ENCODE measurements around the gene CAMTA1. TPM values are rescaled to one million over a fixed set of nuclear protein-coding genes. Genes with fewer than 3 reads are reported as not detected.

Gene CAMTA1
- total RNA-seq, 1 experiment from 2014 or later, result 85.2 TPM

DNA sequence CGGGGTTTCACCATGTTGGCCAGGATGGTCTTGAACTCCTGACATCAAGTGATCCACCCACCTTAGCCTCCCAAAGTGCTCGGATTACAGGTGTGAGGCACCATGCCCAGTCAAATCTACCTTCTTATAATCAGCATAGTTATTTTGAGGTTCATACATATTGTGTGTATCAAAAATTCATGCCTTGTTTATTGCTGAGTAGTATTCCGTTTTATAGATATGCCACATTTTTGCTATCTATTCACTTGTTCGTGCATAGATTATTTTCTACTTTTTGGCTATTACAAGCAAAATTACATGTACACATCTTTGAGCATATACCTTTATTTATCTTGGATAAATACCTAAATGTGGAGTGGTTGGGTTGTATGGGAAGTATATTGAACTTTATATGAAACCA lies 344.9 kb downstream of the CAMTA1 start:
- BruUV-seq (replicated peaks), result no TSS peak

DNA sequence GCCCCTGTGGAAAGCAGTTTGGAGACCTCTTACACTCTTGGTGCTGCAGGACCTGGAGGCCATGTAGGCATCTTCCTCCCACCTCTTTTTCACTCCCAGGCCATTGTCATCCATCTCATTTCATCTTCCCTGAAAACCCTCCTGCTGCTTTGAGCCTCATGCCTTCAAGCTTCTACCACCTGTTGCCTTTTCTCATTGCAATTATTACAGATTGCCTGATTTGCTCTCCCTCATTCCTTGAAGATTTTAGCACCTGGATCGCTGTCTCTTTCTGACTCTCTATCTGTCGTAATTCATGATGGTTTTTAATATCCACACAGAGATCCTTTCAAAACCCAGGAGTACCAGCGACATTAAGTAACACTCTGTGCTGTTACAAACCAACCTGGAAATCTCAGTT lies 350.2 kb downstream of the CAMTA1 start:
- ChIA-PET POLR2A (ENCODE audit: low non-redundant PET) (no interaction called here), CTCF (no interaction called here)
- H3K36me3 ChIP-seq (ENCODE audit: insufficient read depth, low read length, poor library complexity, severe bottlenecking), result no peaks in the 10 kb centered on the region
- H3K4me1 ChIP-seq (ENCODE audit: insufficient read depth, low read length, poor library complexity, severe bottlenecking), result no peaks in the 10 kb centered on the region
- intact Hi-C loops (cut with micrococcal nuclease; ENCODE audit: unreplicated experiment), result no loop called here
- DNase-seq (ENCODE audit: low spot score), result no peak
- H3K4me3 ChIP-seq (ENCODE audit: low read depth, low read length, poor library complexity, severe bottlenecking), result no peak overlapping the region
- no TSS peak for BruUV-seq (replicated peaks)
- H3K27me3 ChIP-seq (replicated peaks; ENCODE audit: insufficient read depth, low read depth, low read length, poor library complexity), result peaks cover 6% of the 10 kb centered on the region
- no peaks in the 10 kb centered on the region for H3K9me3 ChIP-seq (ENCODE audit: low read depth, low read length, poor library complexity, severe bottlenecking)
- no peak for TF ChIP-seq EZH2 (IDR thresholded peaks at IDR 0.05; ENCODE audit: borderline replicate concordance, low read depth, low read length, poor library complexity, severe bottlenecking)
- TF ChIP-seq, protein P1, sequence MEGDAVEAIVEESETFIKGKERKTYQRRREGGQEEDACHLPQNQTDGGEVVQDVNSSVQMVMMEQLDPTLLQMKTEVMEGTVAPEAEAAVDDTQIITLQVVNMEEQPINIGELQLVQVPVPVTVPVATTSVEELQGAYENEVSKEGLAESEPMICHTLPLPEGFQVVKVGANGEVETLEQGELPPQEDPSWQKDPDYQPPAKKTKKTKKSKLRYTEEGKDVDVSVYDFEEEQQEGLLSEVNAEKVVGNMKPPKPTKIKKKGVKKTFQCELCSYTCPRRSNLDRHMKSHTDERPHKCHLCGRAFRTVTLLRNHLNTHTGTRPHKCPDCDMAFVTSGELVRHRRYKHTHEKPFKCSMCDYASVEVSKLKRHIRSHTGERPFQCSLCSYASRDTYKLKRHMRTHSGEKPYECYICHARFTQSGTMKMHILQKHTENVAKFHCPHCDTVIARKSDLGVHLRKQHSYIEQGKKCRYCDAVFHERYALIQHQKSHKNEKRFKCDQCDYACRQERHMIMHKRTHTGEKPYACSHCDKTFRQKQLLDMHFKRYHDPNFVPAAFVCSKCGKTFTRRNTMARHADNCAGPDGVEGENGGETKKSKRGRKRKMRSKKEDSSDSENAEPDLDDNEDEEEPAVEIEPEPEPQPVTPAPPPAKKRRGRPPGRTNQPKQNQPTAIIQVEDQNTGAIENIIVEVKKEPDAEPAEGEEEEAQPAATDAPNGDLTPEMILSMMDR (conservative IDR thresholded peaks at IDR 0.05; ENCODE audit: low read depth, low read length), result no peak
- no peak overlapping the region for H3K27ac ChIP-seq (ENCODE audit: low read depth, low read length, poor library complexity, severe bottlenecking)

More for the DNA sequence above, 344.9 kb downstream of the CAMTA1 start:
- intact Hi-C loops (cut with micrococcal nuclease; ENCODE audit: unreplicated experiment), result no loop called here
- no peak overlapping the region for H3K27ac ChIP-seq (ENCODE audit: low read depth, low read length, poor library complexity, severe bottlenecking)
- no peaks in the 10 kb centered on the region for H3K4me1 ChIP-seq (ENCODE audit: insufficient read depth, low read length, poor library complexity, severe bottlenecking)
- H3K36me3 ChIP-seq (ENCODE audit: insufficient read depth, low read length, poor library complexity, severe bottlenecking), result no peaks in the 10 kb centered on the region
- ChIA-PET POLR2A (ENCODE audit: low non-redundant PET) (no interaction called here), CTCF (no interaction called here)
- DNase-seq (ENCODE audit: low spot score), result no peak
- H3K9me3 ChIP-seq (ENCODE audit: low read depth, low read length, poor library complexity, severe bottlenecking), result no peaks in the 10 kb centered on the region
- peaks cover 4% of the 10 kb centered on the region for H3K27me3 ChIP-seq (replicated peaks; ENCODE audit: insufficient read depth, low read depth, low read length, poor library complexity)
- no peak overlapping the region for H3K4me3 ChIP-seq (ENCODE audit: low read depth, low read length, poor library complexity, severe bottlenecking)
- TF ChIP-seq, protein P1 (conservative IDR thresholded peaks at IDR 0.05; ENCODE audit: low read depth, low read length), result no peak
- no peak for TF ChIP-seq EZH2 (IDR thresholded peaks at IDR 0.05; ENCODE audit: borderline replicate concordance, low read depth, low read length, poor library complexity, severe bottlenecking)

DNA sequence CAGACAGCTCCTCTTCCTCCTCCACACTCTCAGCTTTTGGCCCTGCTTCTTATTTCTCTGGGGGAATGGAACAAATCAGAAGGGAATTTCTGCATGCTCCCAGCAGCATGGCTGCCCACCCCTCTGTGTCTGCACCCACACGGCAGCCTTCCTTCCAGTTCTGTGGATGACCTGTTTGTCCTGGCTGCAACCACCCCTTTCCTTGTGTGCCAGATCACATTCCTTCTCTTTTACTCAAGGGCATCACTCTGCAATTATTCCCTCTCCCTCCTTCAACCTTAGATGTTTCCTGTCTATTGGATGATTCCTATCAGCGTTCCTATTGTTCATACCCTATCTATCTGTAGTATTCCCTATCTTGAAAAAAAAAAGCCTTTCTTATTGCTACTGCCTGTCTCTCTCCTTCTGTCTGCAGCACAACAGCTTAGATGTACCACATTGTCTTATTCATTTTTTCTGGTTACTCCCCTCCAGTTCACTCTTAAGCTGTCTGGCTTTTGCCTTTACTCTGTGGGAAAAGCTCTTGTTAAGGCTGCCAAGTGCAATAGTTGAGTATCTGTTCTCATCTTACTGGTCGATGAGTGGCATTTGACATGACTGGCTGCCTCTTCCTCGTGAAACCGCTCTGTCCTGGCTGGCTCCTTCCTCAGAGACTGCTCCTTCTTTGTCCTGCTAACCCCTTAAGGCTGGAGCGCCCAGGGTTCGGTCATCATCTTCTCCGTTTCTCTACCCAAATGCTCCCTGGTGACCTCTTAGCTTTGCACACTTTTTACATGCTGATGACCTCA lies 351.1 kb downstream of the CAMTA1 start:
- Histone ChIP-seq H3K36me3 (ENCODE audit: insufficient read depth, low read length, poor library complexity, severe bottlenecking) (no peaks in the 10 kb centered on the region), H3K9me3 (ENCODE audit: low read depth, low read length, poor library complexity, severe bottlenecking) (no peaks in the 10 kb centered on the region), H3K4me1 (ENCODE audit: insufficient read depth, low read length, poor library complexity, severe bottlenecking) (no peaks in the 10 kb centered on the region), H3K4me3 (ENCODE audit: low read depth, low read length, poor library complexity, severe bottlenecking) (no peak overlapping the region), H3K27me3 (replicated peaks; ENCODE audit: insufficient read depth, low read depth, low read length, poor library complexity) (peaks cover 9% of the 10 kb centered on the region), H3K27ac (ENCODE audit: low read depth, low read length, poor library complexity, severe bottlenecking) (no peak overlapping the region)
- no peak for DNase-seq (ENCODE audit: low spot score)
- CTCF ChIA-PET, result no interaction called here
- no TSS peak for BruUV-seq (replicated peaks)
- TF ChIP-seq EZH2 (IDR thresholded peaks at IDR 0.05; ENCODE audit: borderline replicate concordance, low read depth, low read length, poor library complexity, severe bottlenecking), result no peak
- TF ChIP-seq, protein P1 (conservative IDR thresholded peaks at IDR 0.05; ENCODE audit: low read depth, low read length), result no peak
- intact Hi-C loops (cut with micrococcal nuclease; ENCODE audit: unreplicated experiment), result no loop called here
- POLR2A ChIA-PET (ENCODE audit: low non-redundant PET), result no interaction called here

All from A673 (cell line).